Measurements from ENCODE around the gene BAIAP2. TPM values are rescaled to one million over a fixed set of nuclear protein-coding genes. Genes with fewer than 3 reads are reported as not detected.

BAIAP2 gene
- polyA plus RNA-seq, 3 donors = 8.6 to 17.0 (median 11.2) TPM

GRCh38 chr17:81115219-81115618 is 80.3 kb downstream of the BAIAP2 start:
- Histone ChIP-seq H3K36me3 (replicated peaks in 1 of 2; ENCODE audit: control insufficient read depth in 1 of 2, insufficient read depth in 2 of 2, low read length in 2 of 2) (peaks cover 5 to 22% of the 10 kb centered on the region in 2 donors), H2AFZ (ENCODE audit: insufficient read depth, low read depth, low read length, poor library complexity, severe bottlenecking) (no peak overlapping the region), H3K27me3 (ENCODE audit: control insufficient read depth in 2 of 2, insufficient read depth in 2 of 2, low read length in 2 of 2) (no peaks in the 10 kb centered on the region), H3K9me3 (replicated peaks in 1 of 2; ENCODE audit: control insufficient read depth in 1 of 2, insufficient read depth in 1 of 2, low read length in 2 of 2) (no peaks in the 10 kb centered on the region), H3K4me1 (ENCODE audit: control insufficient read depth in 1 of 2, insufficient read depth in 2 of 2, low read length in 2 of 2) (peaks cover 6 to 8% of the 10 kb centered on the region in 2 donors), H3K27ac (ENCODE audit: low read depth in 1 of 2, low read length in 2 of 2) (no peak overlapping the region), H4K20me1 (ENCODE audit: insufficient read depth, low read length) (peaks cover 40% of the 10 kb centered on the region), H3K9ac (ENCODE audit: insufficient read depth, low read length, poor library complexity, severe bottlenecking) (no peak overlapping the region), H3K79me2 (ENCODE audit: insufficient read depth, low read length) (no peaks in the 10 kb centered on the region), H3K4me3 (replicated peaks in 1 of 3; ENCODE audit: low read depth in 2 of 3, low read length in 3 of 3) (no peak overlapping the region), H3K4me2 (replicated peaks; ENCODE audit: extremely low read depth, low read length, poor library complexity, severe bottlenecking) (no peak overlapping the region)
- no peak for TF ChIP-seq CTCF (IDR thresholded peaks at IDR 0.05)
- Mint-ChIP-seq H3K27me3 (ENCODE audit: low read depth in 3 of 3) (peaks cover 0 to 2% (median 0%) of the 10 kb centered on the region in 3 donors), H3K9me3 (no peaks in the 10 kb centered on the region), H3K27ac (no peak overlapping the region), H3K4me1 (peaks cover 7% of the 10 kb centered on the region), H3K4me3 (no peak overlapping the region), H3K36me3 (peaks cover 7 to 11% of the 10 kb centered on the region in 2 donors)
- WGBS (ENCODE audit: insufficient coverage) = 99% methylated on average over 11 of the region's 11 CpGs
- DNase-seq = no peak
- intact Hi-C loops (cut with micrococcal nuclease) = no loop called here

DNA sequence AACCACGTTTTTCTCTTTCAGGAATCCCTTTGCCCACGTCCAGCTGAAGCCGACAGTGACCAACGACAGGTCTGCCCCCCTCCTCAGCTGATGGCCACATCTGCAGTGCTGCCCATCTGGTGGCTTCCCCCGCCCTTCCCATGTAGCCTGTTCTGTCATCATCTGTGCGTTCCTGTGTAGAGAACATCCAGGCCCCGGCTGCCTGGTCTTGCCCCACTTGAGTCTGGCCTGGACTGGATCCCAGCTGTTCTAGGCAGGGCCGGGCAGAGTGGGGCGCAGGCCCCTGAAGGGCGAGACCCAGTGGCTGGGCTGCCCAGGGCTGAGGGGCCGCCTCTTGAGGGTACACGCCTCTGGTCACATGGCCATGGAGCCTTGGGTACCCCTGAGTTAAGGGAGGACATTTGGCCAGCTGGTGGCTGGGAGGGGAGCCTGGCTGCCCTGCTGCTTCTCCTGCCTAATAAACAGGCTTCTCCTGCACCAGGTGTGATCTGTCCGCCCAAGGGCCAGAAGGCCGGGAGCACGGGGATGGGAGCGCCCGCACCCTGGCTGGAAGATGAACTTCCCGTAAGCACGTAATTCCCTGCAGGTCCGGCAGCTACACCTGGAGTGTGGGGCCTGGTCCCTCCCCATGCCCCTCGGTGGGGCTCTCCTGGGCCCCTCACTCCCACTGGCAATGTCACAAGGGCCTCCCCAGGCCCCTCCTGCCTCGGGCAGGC is 81.0 kb downstream of the BAIAP2 start:
- no peak overlapping the region for H3K4me3 Mint-ChIP-seq
- Histone ChIP-seq H3K4me2 (replicated peaks; ENCODE audit: extremely low read depth, low read length, poor library complexity, severe bottlenecking) (no peak overlapping the region), H3K4me1 (ENCODE audit: control insufficient read depth in 1 of 2, insufficient read depth in 2 of 2, low read length in 2 of 2) (peaks cover 6 to 8% of the 10 kb centered on the region in 2 donors), H3K9ac (ENCODE audit: insufficient read depth, low read length, poor library complexity, severe bottlenecking) (no peak overlapping the region), H4K20me1 (ENCODE audit: insufficient read depth, low read length) (peaks cover 41% of the 10 kb centered on the region), H3K9me3 (replicated peaks in 1 of 2; ENCODE audit: control insufficient read depth in 1 of 2, insufficient read depth in 1 of 2, low read length in 2 of 2) (no peaks in the 10 kb centered on the region), H3K27ac (ENCODE audit: low read depth in 1 of 2, low read length in 2 of 2) (no peak overlapping the region), H3K36me3 (replicated peaks in 1 of 2; ENCODE audit: control insufficient read depth in 1 of 2, insufficient read depth in 2 of 2, low read length in 2 of 2) (peaks cover 5 to 23% of the 10 kb centered on the region in 2 donors), H3K79me2 (ENCODE audit: insufficient read depth, low read length) (no peaks in the 10 kb centered on the region), H3K4me3 (replicated peaks in 1 of 3; ENCODE audit: low read depth in 2 of 3, low read length in 3 of 3) (no peak overlapping the region), H3K27me3 (ENCODE audit: control insufficient read depth in 2 of 2, insufficient read depth in 2 of 2, low read length in 2 of 2) (no peaks in the 10 kb centered on the region), H2AFZ (ENCODE audit: insufficient read depth, low read depth, low read length, poor library complexity, severe bottlenecking) (no peak overlapping the region)
- H3K27me3 Mint-ChIP-seq (ENCODE audit: low read depth in 3 of 3) = peaks cover 0 to 2% (median 0%) of the 10 kb centered on the region in 3 donors
- no peak for TF ChIP-seq CTCF (IDR thresholded peaks at IDR 0.05)
- intact Hi-C loops (cut with micrococcal nuclease) = no loop called here
- no peak for DNase-seq
- H3K27ac Mint-ChIP-seq = peak overlapping the region in 1 of 7 donors; percentile 31
- no peaks in the 10 kb centered on the region for H3K9me3 Mint-ChIP-seq
- peaks cover 9 to 11% of the 10 kb centered on the region in 2 donors for H3K36me3 Mint-ChIP-seq
- H3K4me1 Mint-ChIP-seq = peaks cover 7% of the 10 kb centered on the region
- WGBS (ENCODE audit: insufficient coverage) = 91% methylated on average over 21 of the region's 22 CpGs
